Type B pancreatic cell (in vitro differentiated cells): Measurements from ENCODE around the gene SNX19. TPM values are rescaled to one million over a fixed set of nuclear protein-coding genes. Genes with fewer than 3 reads are reported as not detected.
A peak's percentile ranks its signal among the peaks of the same experiment; 100 is the strongest.

ENCODE experiments used
- DNase-seq: peaks from one replicate; pipeline ENCODE4 v3.0.0; 2021; ENCODE audit warnings: mixed read lengths; ENCODE audit not compliant: unreplicated experiment; ENCODE audit errors: extremely low spot score
- H3K27ac Mint-ChIP-seq: 2 replicates; pipeline ENCODE4 v1.8.0; 2021; ENCODE audit warnings: mild to moderate bottlenecking, mixed read lengths
- H3K27me3 Mint-ChIP-seq: 2 replicates; pipeline ENCODE4 v1.8.0; 2021; ENCODE audit warnings: mixed read lengths
- H3K36me3 Mint-ChIP-seq: 2 replicates; pipeline ENCODE4 v1.8.0; 2021; ENCODE audit warnings: mixed read lengths
- H3K4me1 Mint-ChIP-seq: one replicate; pipeline ENCODE4 v1.8.0; 2021; ENCODE audit warnings: mixed read lengths; ENCODE audit not compliant: unreplicated experiment
- H3K4me3 Mint-ChIP-seq: 2 replicates; pipeline ENCODE4 v1.8.0; 2021; ENCODE audit warnings: mild to moderate bottlenecking, mixed read lengths
- H3K9me3 Mint-ChIP-seq: 2 replicates; pipeline ENCODE4 v1.8.0; 2021; ENCODE audit warnings: mixed read lengths
- long read RNA-seq: library from polyadenylated mRNA; unstranded; transcript quantifications from one replicate; pipeline ENCODE4 v2.0.0, GENCODE V29; 2020
- total RNA-seq: library from RNA; stranded (reverse); gene quantifications from 2 replicates; pipeline ENCODE4 v1.2.1, GENCODE V29; 2021; ENCODE audit warnings: low replicate concordance
- TF ChIP-seq, protein P1 (sequence below): fragments of 200-600 bp; sonication (generic); conservative IDR thresholded peaks from 2 replicates; pipeline ENCODE4 v1.5.0; 2021; ENCODE audit warnings: antibody characterized with exemption, mild to moderate bottlenecking

The SNX19 gene, protein sequence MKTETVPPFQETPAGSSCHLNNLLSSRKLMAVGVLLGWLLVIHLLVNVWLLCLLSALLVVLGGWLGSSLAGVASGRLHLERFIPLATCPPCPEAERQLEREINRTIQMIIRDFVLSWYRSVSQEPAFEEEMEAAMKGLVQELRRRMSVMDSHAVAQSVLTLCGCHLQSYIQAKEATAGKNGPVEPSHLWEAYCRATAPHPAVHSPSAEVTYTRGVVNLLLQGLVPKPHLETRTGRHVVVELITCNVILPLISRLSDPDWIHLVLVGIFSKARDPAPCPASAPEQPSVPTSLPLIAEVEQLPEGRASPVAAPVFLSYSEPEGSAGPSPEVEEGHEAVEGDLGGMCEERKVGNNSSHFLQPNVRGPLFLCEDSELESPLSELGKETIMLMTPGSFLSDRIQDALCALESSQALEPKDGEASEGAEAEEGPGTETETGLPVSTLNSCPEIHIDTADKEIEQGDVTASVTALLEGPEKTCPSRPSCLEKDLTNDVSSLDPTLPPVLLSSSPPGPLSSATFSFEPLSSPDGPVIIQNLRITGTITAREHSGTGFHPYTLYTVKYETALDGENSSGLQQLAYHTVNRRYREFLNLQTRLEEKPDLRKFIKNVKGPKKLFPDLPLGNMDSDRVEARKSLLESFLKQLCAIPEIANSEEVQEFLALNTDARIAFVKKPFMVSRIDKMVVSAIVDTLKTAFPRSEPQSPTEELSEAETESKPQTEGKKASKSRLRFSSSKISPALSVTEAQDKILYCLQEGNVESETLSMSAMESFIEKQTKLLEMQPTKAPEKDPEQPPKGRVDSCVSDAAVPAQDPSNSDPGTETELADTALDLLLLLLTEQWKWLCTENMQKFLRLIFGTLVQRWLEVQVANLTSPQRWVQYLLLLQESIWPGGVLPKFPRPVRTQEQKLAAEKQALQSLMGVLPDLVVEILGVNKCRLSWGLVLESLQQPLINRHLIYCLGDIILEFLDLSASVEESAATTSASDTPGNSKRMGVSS
- total RNA-seq, result 44.0 and 48.0 TPM in 2 replicates
- long read RNA-seq, full-length matches to known transcripts, result 5 of 18 reads
- long read RNA-seq, partial matches to known transcripts, result 2 of 18 reads
- long read RNA-seq, other reads (novel, unspliced or antisense), result 11 of 18 reads

DNA sequence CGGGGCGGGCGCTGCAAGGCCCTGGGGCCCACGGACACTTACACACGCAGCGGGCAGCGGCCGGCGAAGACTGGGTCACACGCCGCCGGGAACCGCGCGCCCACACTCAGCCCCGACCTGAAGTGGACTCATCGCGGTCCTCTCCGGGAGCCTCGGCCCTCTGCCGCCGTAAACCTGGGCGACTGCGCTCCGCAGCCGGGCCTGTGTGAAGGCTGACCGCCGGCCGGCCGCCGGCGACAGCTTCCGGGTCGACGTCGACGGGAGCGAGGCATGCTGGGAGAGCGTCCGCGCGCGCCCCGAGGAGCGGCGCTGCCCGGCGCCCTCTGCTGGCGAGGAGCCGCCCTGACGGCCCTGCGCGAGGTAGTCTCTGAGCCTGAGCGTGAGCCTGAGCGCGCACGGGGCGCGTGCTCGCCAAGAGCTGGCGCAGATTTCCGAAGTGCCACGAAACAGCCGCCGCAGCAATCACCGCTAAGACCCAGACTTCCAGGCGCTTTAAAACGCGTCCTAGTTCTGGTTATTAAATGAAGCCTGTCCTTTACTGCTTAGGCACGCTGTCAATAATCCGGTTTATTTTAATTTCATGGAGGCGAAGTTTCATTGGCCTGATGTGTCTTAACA is at the start of gene SNX19:
Gene SNX19 (minus strand): TSS at position 242 of the 618 bp plus-strand sequence. CDS start 540 bp downstream, outside the sequence.
- Mint-ChIP-seq H3K36me3 (peaks cover 10% of the 10 kb centered on the region), H3K4me3 (peak within 1 kb of the TSS; percentile 88), H3K27me3 (peaks cover 34% of the 10 kb centered on the region), H3K4me1 (peaks cover 14% of the 10 kb centered on the region), H3K9me3 (no peaks in the 10 kb centered on the region), H3K27ac (peak within 1 kb of the TSS; percentile 72)
- TF ChIP-seq, protein P1, sequence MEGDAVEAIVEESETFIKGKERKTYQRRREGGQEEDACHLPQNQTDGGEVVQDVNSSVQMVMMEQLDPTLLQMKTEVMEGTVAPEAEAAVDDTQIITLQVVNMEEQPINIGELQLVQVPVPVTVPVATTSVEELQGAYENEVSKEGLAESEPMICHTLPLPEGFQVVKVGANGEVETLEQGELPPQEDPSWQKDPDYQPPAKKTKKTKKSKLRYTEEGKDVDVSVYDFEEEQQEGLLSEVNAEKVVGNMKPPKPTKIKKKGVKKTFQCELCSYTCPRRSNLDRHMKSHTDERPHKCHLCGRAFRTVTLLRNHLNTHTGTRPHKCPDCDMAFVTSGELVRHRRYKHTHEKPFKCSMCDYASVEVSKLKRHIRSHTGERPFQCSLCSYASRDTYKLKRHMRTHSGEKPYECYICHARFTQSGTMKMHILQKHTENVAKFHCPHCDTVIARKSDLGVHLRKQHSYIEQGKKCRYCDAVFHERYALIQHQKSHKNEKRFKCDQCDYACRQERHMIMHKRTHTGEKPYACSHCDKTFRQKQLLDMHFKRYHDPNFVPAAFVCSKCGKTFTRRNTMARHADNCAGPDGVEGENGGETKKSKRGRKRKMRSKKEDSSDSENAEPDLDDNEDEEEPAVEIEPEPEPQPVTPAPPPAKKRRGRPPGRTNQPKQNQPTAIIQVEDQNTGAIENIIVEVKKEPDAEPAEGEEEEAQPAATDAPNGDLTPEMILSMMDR, result peak; percentile 98
- peak; percentile 96 for DNase-seq

DNA sequence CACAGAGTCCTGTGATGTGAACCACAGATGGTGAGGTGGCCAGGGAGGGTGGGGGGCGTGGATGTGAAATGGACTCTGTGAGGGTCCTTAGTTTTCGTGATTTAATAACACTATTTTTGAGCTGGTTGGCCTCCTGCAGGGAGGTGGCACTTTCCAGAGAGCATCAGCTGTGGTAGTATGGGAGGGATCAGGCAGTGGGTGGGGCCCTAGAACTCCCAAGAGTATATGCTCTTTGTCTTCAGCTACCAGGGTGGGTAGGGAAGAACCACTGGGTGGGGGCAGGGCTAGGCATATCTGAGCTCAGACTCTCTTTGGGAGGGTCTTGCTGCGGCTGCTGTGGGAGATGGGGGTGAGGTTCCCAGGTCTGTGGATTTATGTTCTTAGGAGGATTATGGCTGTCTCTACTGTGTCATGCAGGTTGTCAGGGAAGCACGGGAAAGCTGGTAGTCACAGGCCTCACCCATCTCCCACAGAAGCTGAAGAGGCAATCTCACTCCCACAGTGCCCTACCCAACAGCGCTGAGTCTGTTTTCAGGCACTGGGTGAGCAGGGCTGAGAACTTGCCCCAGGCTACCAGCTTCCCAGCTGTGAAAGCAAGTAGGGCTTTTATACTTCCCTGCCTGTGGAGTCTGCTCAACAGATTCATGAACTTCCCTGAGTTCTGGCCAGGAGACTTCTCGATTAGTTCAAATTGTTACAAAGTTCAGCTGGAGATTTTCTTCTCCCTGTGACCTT is 47.9 kb upstream of the SNX19 start:
- Mint-ChIP-seq H3K27ac (no peak overlapping the region), H3K9me3 (peaks cover 4% of the 10 kb centered on the region), H3K27me3 (peaks cover 15% of the 10 kb centered on the region), H3K4me1 (no peaks in the 10 kb centered on the region), H3K4me3 (no peak overlapping the region), H3K36me3 (no peaks in the 10 kb centered on the region)
- no peak for DNase-seq
- TF ChIP-seq, protein P1, result no peak

DNA sequence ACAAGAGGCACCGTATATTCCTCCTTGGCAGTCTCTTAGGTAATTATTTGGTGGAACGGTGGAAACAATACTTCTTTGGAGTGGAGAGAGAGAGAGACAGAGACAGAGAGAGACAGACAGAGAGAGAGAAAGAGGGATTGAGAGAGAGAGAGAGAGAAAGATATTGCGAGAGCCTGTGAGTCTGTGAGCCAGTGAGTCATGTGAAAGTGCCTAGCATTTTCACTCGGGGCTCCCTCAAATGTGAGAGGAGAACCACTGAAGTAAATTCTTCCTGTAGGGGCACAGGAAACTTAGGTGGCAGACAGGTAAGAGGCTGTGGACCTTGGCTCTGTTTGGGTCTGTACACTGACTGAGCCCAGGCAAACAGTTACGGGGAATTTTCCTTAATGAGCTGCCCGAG is 31.6 kb upstream of the SNX19 start:
- no peaks in the 10 kb centered on the region for H3K9me3 Mint-ChIP-seq
- H3K4me1 Mint-ChIP-seq, result no peaks in the 10 kb centered on the region
- TF ChIP-seq, protein P1, result no peak
- no peak for DNase-seq
- H3K27me3 Mint-ChIP-seq, result peaks cover 6% of the 10 kb centered on the region
- no peak overlapping the region for H3K27ac Mint-ChIP-seq
- H3K36me3 Mint-ChIP-seq, result no peaks in the 10 kb centered on the region
- no peak overlapping the region for H3K4me3 Mint-ChIP-seq

DNA sequence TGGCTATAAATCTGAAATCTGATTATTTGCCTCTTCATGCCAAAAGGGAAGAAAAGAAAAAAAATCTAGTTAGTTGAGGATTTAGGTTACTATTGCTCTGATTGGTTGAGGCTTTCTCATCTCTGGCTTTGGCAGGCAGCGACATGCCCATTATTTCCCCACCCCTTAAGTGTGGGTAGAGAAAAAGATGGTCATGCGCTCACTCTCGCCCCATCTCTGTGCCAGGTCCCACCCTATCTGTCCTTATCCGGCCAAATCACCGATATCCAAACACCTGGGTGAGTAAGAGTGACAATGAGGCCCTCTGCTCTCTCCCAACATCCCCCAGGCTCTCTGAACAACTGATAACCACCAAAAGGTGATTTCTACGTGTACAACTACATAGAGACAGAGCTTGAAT is 31.2 kb upstream of the SNX19 start:
- no peak overlapping the region for H3K4me3 Mint-ChIP-seq
- no peaks in the 10 kb centered on the region for H3K4me1 Mint-ChIP-seq
- H3K27me3 Mint-ChIP-seq, result peaks cover 6% of the 10 kb centered on the region
- no peak for DNase-seq
- H3K9me3 Mint-ChIP-seq, result no peaks in the 10 kb centered on the region
- H3K36me3 Mint-ChIP-seq, result no peaks in the 10 kb centered on the region
- no peak overlapping the region for H3K27ac Mint-ChIP-seq
- TF ChIP-seq, protein P1, result no peak
